Dedifferentiated amniotic fluid mesenchymal stem cell (primary cell): Measurements from ENCODE around the gene DIAPH3.

ENCODE experiments used
- DNase-seq: peaks from one replicate; pipeline ENCODE4 v3.0.0-alpha.2; 2016; ENCODE audit errors: extremely low spot score

The DIAPH3 gene

GRCh38 chr13:59715611-59716010, 448.1 kb downstream of the DIAPH3 start:
- no peak for DNase-seq

GRCh38 chr13:59710996-59711701, 452.6 kb downstream of the DIAPH3 start:
- DNase-seq = no peak

GRCh38 chr13:59710416-59710815, 453.3 kb downstream of the DIAPH3 start:
- no peak for DNase-seq

- DNase-seq = no peak
These were observed 457.4 kb downstream of the DIAPH3 start for GRCh38 chr13:59706101-59706976.

GRCh38 chr13:59702269-59702668, 461.5 kb downstream of the DIAPH3 start:
- no peak for DNase-seq

GRCh38 chr13:59701261-59701660, 462.5 kb downstream of the DIAPH3 start:
- no peak for DNase-seq

- no peak for DNase-seq
These were observed 463.4 kb downstream of the DIAPH3 start for GRCh38 chr13:59700281-59700680.

GRCh38 chr13:59696271-59696670, 467.5 kb downstream of the DIAPH3 start:
- no peak for DNase-seq

- DNase-seq = no peak
These were observed 472.1 kb downstream of the DIAPH3 start for GRCh38 chr13:59691501-59692066.

GRCh38 chr13:59690857-59691500, 472.7 kb downstream of the DIAPH3 start:
- no peak for DNase-seq

GRCh38 chr13:59689057-59689456, 474.7 kb downstream of the DIAPH3 start:
- DNase-seq = no peak

GRCh38 chr13:59686798-59687394, 476.8 kb downstream of the DIAPH3 start:
- DNase-seq = no peak

GRCh38 chr13:59684105-59684504, 479.6 kb downstream of the DIAPH3 start:
- DNase-seq = no peak

GRCh38 chr13:59681636-59682311, 482.0 kb downstream of the DIAPH3 start:
- DNase-seq = peak; percentile 49

- no peak for DNase-seq
These were observed 483.2 kb downstream of the DIAPH3 start for GRCh38 chr13:59680429-59681024.

GRCh38 chr13:59679254-59679653, 484.5 kb downstream of the DIAPH3 start:
- no peak for DNase-seq

GRCh38 chr13:59677966-59678814, 485.5 kb downstream of the DIAPH3 start:
- peak; percentile 70 for DNase-seq

GRCh38 chr13:59677430-59677829, 486.3 kb downstream of the DIAPH3 start:
- no peak for DNase-seq

- no peak for DNase-seq
These were observed 489.1 kb downstream of the DIAPH3 start for GRCh38 chr13:59674616-59675015.

- DNase-seq = no peak
These were observed 490.4 kb downstream of the DIAPH3 start for GRCh38 chr13:59673286-59673685.
